Measurements from ENCODE around the gene DGAT2L6.

DNA sequence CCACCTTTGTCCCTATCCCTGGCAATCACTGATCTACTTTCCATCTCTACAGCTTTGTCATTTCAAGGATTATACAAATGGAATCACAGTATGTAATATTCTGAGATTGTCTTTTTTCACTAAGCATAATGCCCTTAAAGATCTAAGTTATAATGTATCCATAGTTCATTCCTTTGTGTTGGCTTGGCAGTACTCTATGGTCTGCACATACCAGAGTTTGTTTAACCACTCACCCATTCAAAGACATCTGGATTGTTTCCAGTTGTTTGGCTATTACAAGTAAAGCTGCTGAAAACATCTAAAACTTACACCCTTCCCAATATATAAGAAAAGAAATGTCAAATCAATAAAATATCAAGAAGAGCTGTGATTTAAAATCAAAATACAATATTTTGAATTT lies 31.2 kb downstream of the DGAT2L6 start:
- TF ChIP-seq, protein P1, sequence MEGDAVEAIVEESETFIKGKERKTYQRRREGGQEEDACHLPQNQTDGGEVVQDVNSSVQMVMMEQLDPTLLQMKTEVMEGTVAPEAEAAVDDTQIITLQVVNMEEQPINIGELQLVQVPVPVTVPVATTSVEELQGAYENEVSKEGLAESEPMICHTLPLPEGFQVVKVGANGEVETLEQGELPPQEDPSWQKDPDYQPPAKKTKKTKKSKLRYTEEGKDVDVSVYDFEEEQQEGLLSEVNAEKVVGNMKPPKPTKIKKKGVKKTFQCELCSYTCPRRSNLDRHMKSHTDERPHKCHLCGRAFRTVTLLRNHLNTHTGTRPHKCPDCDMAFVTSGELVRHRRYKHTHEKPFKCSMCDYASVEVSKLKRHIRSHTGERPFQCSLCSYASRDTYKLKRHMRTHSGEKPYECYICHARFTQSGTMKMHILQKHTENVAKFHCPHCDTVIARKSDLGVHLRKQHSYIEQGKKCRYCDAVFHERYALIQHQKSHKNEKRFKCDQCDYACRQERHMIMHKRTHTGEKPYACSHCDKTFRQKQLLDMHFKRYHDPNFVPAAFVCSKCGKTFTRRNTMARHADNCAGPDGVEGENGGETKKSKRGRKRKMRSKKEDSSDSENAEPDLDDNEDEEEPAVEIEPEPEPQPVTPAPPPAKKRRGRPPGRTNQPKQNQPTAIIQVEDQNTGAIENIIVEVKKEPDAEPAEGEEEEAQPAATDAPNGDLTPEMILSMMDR (conservative IDR thresholded peaks at IDR 0.05; ENCODE audit: low read depth, low read length) = no peak
- no peak for TF ChIP-seq EZH2 (IDR thresholded peaks at IDR 0.05; ENCODE audit: low read length, unreplicated experiment)

All from PC-3 (cell line).